HepG2 (cell line): ENCODE data around the gene AGAP1. TPM values are rescaled to one million over a fixed set of nuclear protein-coding genes. Genes with fewer than 3 reads are reported as not detected.

Experiments used
- ATAC-seq: fragments of 200-7000 bp; cut with Tn5 transposase; 3 replicates; pipeline ENCODE4 v1.9.1; 2020; ENCODE audit warnings: mild to moderate bottlenecking, moderate library complexity
- BruUV-seq: library from RNA; stranded (reverse); fragments of 400-500 nt; replicated peaks from 2 replicates; lab custom pipeline; 2021; lab: Mats Ljungman, UMichigan
- CTCF ChIA-PET: fragments of 300-600 bp; formaldehyde crosslinking; extraction: SDS; loops from one replicate; lab custom pipeline; 2021; ENCODE audit warnings: low total read pairs, inconsistent platforms, low intra/inter-chr PET ratio; lab: Yijun Ruan, JAX
- POLR2A ChIA-PET: fragments of 350-600 bp; sonication (Branson Sonifier 250); formaldehyde crosslinking; loops from one replicate; lab custom pipeline; 2020; ENCODE audit warnings: antibody characterized with exemption, inconsistent platforms; lab: Yijun Ruan, JAX
- DNase-seq: peaks from one replicate; pipeline ENCODE4 v3.0.0-alpha.2; 2015; ENCODE audit warnings: low spot score
- FAIRE-seq: peaks from 3 replicates; lab custom pipeline; 2011; peaks lifted over from hg19 to GRCh38; lab: Jason Lieb, UNC
- H2AFZ ChIP-seq: one replicate; pipeline ENCODE4 v1.6.1; 2011; ENCODE audit warnings: low read length, inconsistent platforms
- H3K27ac ChIP-seq: fragments of 300-600 bp; 3 replicates; pipeline ENCODE4 v1.8.0; 2011; ENCODE audit warnings: mixed run types, mild to moderate bottlenecking, mixed read lengths, low read length, inconsistent platforms; ENCODE audit not compliant: insufficient read depth; ENCODE audit errors: extremely low read length
- H3K27me3 ChIP-seq, 2 experiments: fragments of 200-600 bp in 1 of 2; 2 replicates in 1 of 2; 3 replicates in 1 of 2; pipeline versions ENCODE4 v1.6.0 to v1.8.0; 2011; ENCODE audit warnings: low read length in 2 of 2, mild to moderate bottlenecking in 2 of 2, moderate library complexity in 2 of 2, inconsistent platforms in 1 of 2; ENCODE audit not compliant: insufficient read depth in 2 of 2, control insufficient read depth in 1 of 2
- H3K36me3 ChIP-seq, 2 experiments: fragments of 200-600 bp in 1 of 2; replicated peaks in 1 of 2; 2 replicates in 1 of 2; 3 replicates in 1 of 2; pipeline versions ENCODE4 v1.5.1 to v1.8.0; 2011; ENCODE audit warnings: low read length in 2 of 2, inconsistent platforms in 1 of 2; ENCODE audit not compliant: insufficient read depth in 2 of 2, control insufficient read depth in 1 of 2
- H3K4me1 ChIP-seq: 2 replicates; pipeline ENCODE4 v1.5.1; 2012; ENCODE audit warnings: low read length, inconsistent platforms; ENCODE audit not compliant: insufficient read depth
- H3K4me2 ChIP-seq: 2 replicates; pipeline ENCODE4 v1.6.0; 2011; ENCODE audit warnings: low read depth, low read length, inconsistent platforms
- H3K4me3 ChIP-seq, 3 experiments: fragments of 200-600 bp in 1 of 3; sonication (generic), shearing (Covaris generic) in 1 of 3; replicated peaks in 1 of 3; 2 replicates each; pipeline ENCODE4 v1.5.1; 2011 to 2016; ENCODE audit warnings: low read length in 3 of 3, inconsistent platforms in 2 of 3, low read depth in 2 of 3, mild to moderate bottlenecking in 2 of 3, control low read depth in 1 of 3, mixed read lengths in 1 of 3; ENCODE audit not compliant: insufficient read depth in 1 of 3
- H3K79me2 ChIP-seq: one replicate; pipeline ENCODE4 v1.6.1; 2011; ENCODE audit warnings: low read length, inconsistent platforms; ENCODE audit not compliant: insufficient read depth
- H3K9ac ChIP-seq: 2 replicates; pipeline ENCODE4 v1.6.0; 2011; ENCODE audit warnings: mild to moderate bottlenecking, low read depth, low read length, inconsistent platforms; ENCODE audit not compliant: insufficient read depth
- H3K9me3 ChIP-seq: 2 replicates; pipeline ENCODE4 v1.5.1; 2012; ENCODE audit warnings: mild to moderate bottlenecking, low read length
- H4K20me1 ChIP-seq: 2 replicates; pipeline ENCODE4 v1.6.0; 2011; ENCODE audit warnings: inconsistent platforms, mild to moderate bottlenecking, low read length, moderate library complexity; ENCODE audit not compliant: insufficient read depth
- ARID2 ChIP-seq: sonication (generic); formaldehyde crosslinking; IDR thresholded peaks from 2 replicates; pipeline ENCODE4 v1.8.1; 2022; ENCODE audit warnings: mild to moderate bottlenecking, missing genetic modification reagents, borderline replicate concordance
- ARNT ChIP-seq: fragments of 450-650 bp; IDR thresholded peaks from 2 replicates; pipeline ENCODE4 v1.6.1; 2017
- DR1 ChIP-seq: sonication (generic); formaldehyde crosslinking; IDR thresholded peaks from 2 replicates; pipeline ENCODE4 v1.8.0; 2021; ENCODE audit warnings: mild to moderate bottlenecking, missing genetic modification reagents, inconsistent platforms
- HMGA1 ChIP-seq: sonication (generic); formaldehyde crosslinking; conservative IDR thresholded peaks from 2 replicates; pipeline ENCODE4 v1.4.0; 2020; ENCODE audit warnings: missing genetic modification reagents
- HNRNPUL1 ChIP-seq: fragments of 200-400 bp; formaldehyde crosslinking; IDR thresholded peaks from 2 replicates; pipeline ENCODE4 v1.6.1; 2017; ENCODE audit warnings: low read depth, mild to moderate bottlenecking, low read length, moderate library complexity
- MED8 ChIP-seq: sonication (generic); formaldehyde crosslinking; IDR thresholded peaks from 2 replicates; pipeline ENCODE4 v1.8.1; 2023; ENCODE audit warnings: mild to moderate bottlenecking, missing genetic modification reagents; ENCODE audit not compliant: insufficient replicate concordance
- MIER3 ChIP-seq: IDR thresholded peaks from 2 replicates; pipeline ENCODE4 v1.6.1; 2016; ENCODE audit warnings: missing compliant biosample characterization, borderline replicate concordance
- TCF7L2 ChIP-seq: IDR thresholded peaks from 2 replicates; pipeline ENCODE4 v1.6.1; 2011; ENCODE audit warnings: mild to moderate bottlenecking, low read depth, low read length, moderate library complexity
- ZFP82 ChIP-seq: sonication (generic); formaldehyde crosslinking; IDR thresholded peaks from 2 replicates; pipeline ENCODE4 v1.5.1; 2020; ENCODE audit warnings: mild to moderate bottlenecking, missing genetic modification reagents, borderline replicate concordance
- ZNF124 ChIP-seq: sonication (generic); formaldehyde crosslinking; IDR thresholded peaks from 2 replicates; pipeline ENCODE4 v1.4.0; 2020; ENCODE audit warnings: missing genetic modification reagents
- ZNF138 ChIP-seq: sonication (generic); formaldehyde crosslinking; IDR thresholded peaks from 2 replicates; pipeline ENCODE4 v1.5.0; 2020; ENCODE audit warnings: mild to moderate bottlenecking, low read depth, missing genetic modification reagents
- ZNF256 ChIP-seq: sonication (generic); formaldehyde crosslinking; conservative IDR thresholded peaks from 2 replicates; pipeline ENCODE4 v1.4.0; 2020; ENCODE audit warnings: missing genetic modification reagents
- whole genome bisulfite sequencing: methylation state at CpG from one replicate; pipeline ENCODE4 v1.1.6; 2017; ENCODE audit warnings: low lambda C conversion rate; 5-methylcytosine and 5-hydroxymethylcytosine counted together
- in situ Hi-C: cut with HindIII; loops from 2 replicates; pipeline ENCODE4 v1.10.0; 2017; ENCODE audit warnings: low pct_unique_long_range_greater_than_20kb; ENCODE audit not compliant: extremely low pct_ligation_motif_present
- intact Hi-C: fragments of 100-400 bp; cut with micrococcal nuclease; formaldehyde crosslinking; loops from one replicate; pipeline ENCODE4 v1.10.0; 2022; ENCODE audit not compliant: unreplicated experiment
- polyA plus RNA-seq, 8 experiments: library from polyadenylated mRNA; depleted of rRNA in 3 of 8; stranded (reverse) in 7 of 8; unstranded in 1 of 8; fragments of >200 nt; fragmentation: Illumina TruSeq in 4 of 8; extraction: Trizol in 4 of 8; gene quantifications; 2 replicates each; pipeline versions ENCODE4 v1.2.1 to v1.2.3, GENCODE V29; 2011 to 2016; ENCODE audit warnings: low read depth in 4 of 8, missing spikeins in 1 of 8, mixed read lengths in 1 of 8; ENCODE audit not compliant: insufficient read depth in 1 of 8
- total RNA-seq, 5 experiments: library from RNA; depleted of rRNA; stranded (reverse); fragments of >200 nt; fragmentation: Illumina TruSeq; extraction: Trizol; gene quantifications; 2 replicates each; pipeline ENCODE4 v1.2.3, GENCODE V29; 2016; ENCODE audit warnings: low read depth in 1 of 5
- TF ChIP-seq, protein P1 (sequence below): sonication (generic); formaldehyde crosslinking; IDR thresholded peaks from 2 replicates; pipeline ENCODE4 v1.4.0; 2020; ENCODE audit warnings: mild to moderate bottlenecking, missing genetic modification reagents

The AGAP1 gene
- total and polyA plus RNA-seq, 2 of the 13 experiments (the other 11 are each of a cell fraction or from before 2014, with no cell fraction given), result 21.2 to 32.7 TPM

- TF ChIP-seq, protein P1, sequence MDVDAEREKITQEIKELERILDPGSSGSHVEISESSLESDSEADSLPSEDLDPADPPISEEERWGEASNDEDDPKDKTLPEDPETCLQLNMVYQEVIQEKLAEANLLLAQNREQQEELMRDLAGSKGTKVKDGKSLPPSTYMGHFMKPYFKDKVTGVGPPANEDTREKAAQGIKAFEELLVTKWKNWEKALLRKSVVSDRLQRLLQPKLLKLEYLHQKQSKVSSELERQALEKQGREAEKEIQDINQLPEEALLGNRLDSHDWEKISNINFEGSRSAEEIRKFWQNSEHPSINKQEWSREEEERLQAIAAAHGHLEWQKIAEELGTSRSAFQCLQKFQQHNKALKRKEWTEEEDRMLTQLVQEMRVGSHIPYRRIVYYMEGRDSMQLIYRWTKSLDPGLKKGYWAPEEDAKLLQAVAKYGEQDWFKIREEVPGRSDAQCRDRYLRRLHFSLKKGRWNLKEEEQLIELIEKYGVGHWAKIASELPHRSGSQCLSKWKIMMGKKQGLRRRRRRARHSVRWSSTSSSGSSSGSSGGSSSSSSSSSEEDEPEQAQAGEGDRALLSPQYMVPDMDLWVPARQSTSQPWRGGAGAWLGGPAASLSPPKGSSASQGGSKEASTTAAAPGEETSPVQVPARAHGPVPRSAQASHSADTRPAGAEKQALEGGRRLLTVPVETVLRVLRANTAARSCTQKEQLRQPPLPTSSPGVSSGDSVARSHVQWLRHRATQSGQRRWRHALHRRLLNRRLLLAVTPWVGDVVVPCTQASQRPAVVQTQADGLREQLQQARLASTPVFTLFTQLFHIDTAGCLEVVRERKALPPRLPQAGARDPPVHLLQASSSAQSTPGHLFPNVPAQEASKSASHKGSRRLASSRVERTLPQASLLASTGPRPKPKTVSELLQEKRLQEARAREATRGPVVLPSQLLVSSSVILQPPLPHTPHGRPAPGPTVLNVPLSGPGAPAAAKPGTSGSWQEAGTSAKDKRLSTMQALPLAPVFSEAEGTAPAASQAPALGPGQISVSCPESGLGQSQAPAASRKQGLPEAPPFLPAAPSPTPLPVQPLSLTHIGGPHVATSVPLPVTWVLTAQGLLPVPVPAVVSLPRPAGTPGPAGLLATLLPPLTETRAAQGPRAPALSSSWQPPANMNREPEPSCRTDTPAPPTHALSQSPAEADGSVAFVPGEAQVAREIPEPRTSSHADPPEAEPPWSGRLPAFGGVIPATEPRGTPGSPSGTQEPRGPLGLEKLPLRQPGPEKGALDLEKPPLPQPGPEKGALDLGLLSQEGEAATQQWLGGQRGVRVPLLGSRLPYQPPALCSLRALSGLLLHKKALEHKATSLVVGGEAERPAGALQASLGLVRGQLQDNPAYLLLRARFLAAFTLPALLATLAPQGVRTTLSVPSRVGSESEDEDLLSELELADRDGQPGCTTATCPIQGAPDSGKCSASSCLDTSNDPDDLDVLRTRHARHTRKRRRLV, result no peak
Observed at GRCh38 chr2:235938611-235939010, 444.8 kb downstream of the AGAP1 start (continued).

DNA sequence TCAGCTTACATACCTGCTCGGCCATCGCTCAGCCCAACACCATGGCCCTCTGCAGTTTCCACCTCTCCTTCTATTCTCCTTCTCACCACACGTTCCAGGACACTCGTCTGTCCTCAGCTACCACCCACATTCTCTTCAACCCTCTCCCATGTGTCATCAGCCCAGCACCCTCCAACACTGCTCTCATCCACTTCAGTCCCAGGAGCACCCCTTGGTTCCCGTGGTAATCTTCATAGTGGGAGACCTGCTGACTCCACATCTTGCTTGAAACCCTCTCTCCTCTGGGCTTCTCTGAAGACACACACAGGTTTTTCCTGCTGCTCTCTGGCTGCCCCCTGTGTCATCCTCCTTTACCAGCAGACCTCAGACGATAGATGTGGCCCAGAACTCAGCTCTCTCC is 445.6 kb downstream of the AGAP1 start:
- DNase-seq (no peak), ATAC-seq (no peak), FAIRE-seq (no peak)
- in situ Hi-C loops (no loop called here), intact Hi-C loops (no loop called here)
- Histone ChIP-seq H3K27me3 (no peaks in the 10 kb centered on the region), H3K4me3 (no peak overlapping the region), H3K9me3 (no peaks in the 10 kb centered on the region), H3K36me3 (peaks cover 9 to 26% of the 10 kb centered on the region in 2 experiments), H3K9ac (no peak overlapping the region), H3K79me2 (no peaks in the 10 kb centered on the region), H3K4me1 (peaks cover 8% of the 10 kb centered on the region; the same call in 1 of the 2 replicates), H3K4me2 (no peak overlapping the region), H2AFZ (no peak overlapping the region), H3K27ac (no peak overlapping the region), H4K20me1 (no peaks in the 10 kb centered on the region)
- BruUV-seq, result no TSS peak
- WGBS, result 90% methylated on average over 6 of the region's 6 CpGs
- POLR2A ChIA-PET, result no interaction called here
- CTCF ChIA-PET, result no interaction called here
- TF ChIP-seq, protein P1, result no peak
- TF ChIP-seq ZNF256 (CRISPR knock-in tag) (no peak), ZNF138 (CRISPR knock-in tag) (no peak), MED8 (CRISPR knock-in tag) (no peak), MIER3 (no peak), ZNF124 (no peak), HNRNPUL1 (no peak), DR1 (CRISPR knock-in tag) (no peak), HMGA1 (CRISPR knock-in tag) (no peak), TCF7L2 (no peak), ARNT (no peak), ARID2 (CRISPR knock-in tag) (no peak), ZFP82 (CRISPR knock-in tag) (no peak)
